Left ventricle myocardium inferior (tissue), 1 donor: ENCODE results near the gene SLC41A3. TPM values are rescaled to one million over a fixed set of nuclear protein-coding genes. Genes with fewer than 3 reads are reported as not detected.
A peak's percentile ranks its signal among the peaks of the same experiment; 100 is the strongest.

Source experiments
- DNase-seq: peaks from one replicate; pipeline ENCODE4 v3.0.0-alpha.2; 2020
- H3K27ac ChIP-seq: fragments of 200-600 bp; replicated peaks from 2 replicates; pipeline ENCODE4 v1.8.0; 2021
- H3K27me3 ChIP-seq: fragments of 200-600 bp; 2 replicates; pipeline ENCODE4 v1.8.0; 2021; ENCODE audit warnings: low read depth
- H3K36me3 ChIP-seq: fragments of 200-600 bp; 2 replicates; pipeline ENCODE4 v1.8.0; 2021
- H3K4me1 ChIP-seq: fragments of 200-600 bp; 2 replicates; pipeline ENCODE4 v1.8.0; 2021
- H3K4me3 ChIP-seq: fragments of 200-600 bp; 2 replicates; pipeline ENCODE4 v1.8.0; 2021; ENCODE audit warnings: mild to moderate bottlenecking, moderate library complexity
- H3K9me3 ChIP-seq: fragments of 200-600 bp; replicated peaks from 2 replicates; pipeline ENCODE4 v1.8.0; 2021
- CTCF ChIP-seq: fragments of 200-600 bp; IDR thresholded peaks from 2 replicates; pipeline ENCODE4 v1.8.0; 2021; ENCODE audit warnings: antibody characterized with exemption, mild to moderate bottlenecking, borderline replicate concordance
- intact Hi-C: fragments of 100-400 bp; cut with micrococcal nuclease; formaldehyde crosslinking; loops from one replicate; pipeline ENCODE4 v1.11.0; 2022
- total RNA-seq: library from RNA; stranded (reverse); fragmentation: NEBNext Ultra II Directional; extraction: Animal tissue kit (Norgen Biotek cat#: 25700); gene quantifications from one replicate; pipeline ENCODE4 v1.2.1, GENCODE V29; 2021
- donor health status: DM: no; HTN: yes; CAD: no; lungs with severe emphysema.

Gene SLC41A3
- total RNA-seq, 1 donor from 2014 or later: 30.2 TPM

GRCh38 chr3:125961289-125961589 lies 122.7 kb downstream of the SLC41A3 start:
- TF ChIP-seq CTCF: no peak
- H3K27me3 ChIP-seq: peaks cover 86% of the 10 kb centered on the region
- no peak overlapping the region for H3K27ac ChIP-seq
- H3K4me3 ChIP-seq: no peak overlapping the region
- H3K4me1 ChIP-seq: no peaks in the 10 kb centered on the region
- intact Hi-C loops: no loop called here
- H3K9me3 ChIP-seq: no peaks in the 10 kb centered on the region
- no peak for DNase-seq
- H3K36me3 ChIP-seq: no peaks in the 10 kb centered on the region

DNA sequence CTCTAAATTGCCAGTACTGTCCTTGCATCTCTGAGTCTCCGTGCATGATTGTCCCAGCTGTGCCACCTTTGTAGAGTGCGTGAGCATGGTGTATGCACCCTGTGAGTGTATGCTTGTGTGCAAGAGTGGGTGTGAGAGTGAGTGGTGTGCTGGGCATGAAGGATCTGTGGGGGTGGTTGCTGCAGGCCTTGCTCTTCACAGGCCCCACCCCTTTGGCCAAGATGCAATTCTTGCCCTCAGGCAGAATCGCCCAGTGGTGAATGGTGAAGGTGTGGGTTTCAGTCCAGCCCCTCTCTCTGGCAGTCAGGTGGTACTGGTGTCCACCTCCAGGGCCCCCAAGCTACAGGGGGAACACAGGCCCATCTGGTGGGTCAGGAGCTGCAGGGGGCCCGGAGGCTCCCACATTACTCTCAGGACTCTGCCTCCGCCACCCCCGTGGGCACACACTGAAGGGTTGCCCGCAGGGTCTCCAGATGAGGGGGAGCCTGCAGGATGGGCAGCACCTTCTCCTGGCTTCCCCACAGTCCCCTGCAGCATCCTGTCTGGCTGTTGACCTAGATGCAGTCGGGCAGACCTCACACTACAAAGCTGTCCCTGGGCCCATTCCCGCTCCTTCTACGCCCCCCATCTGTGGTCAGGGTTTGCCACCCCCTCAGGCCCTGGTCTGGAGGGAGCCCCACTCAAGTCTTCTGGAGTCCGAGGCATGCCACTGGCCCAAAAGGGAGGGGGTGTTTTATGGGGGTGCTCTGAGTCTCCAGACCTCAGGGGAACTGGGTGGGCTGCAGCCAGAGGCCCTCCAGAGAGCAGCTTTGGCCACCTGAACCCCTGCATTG lies 123.3 kb downstream of the SLC41A3 start:
- DNase-seq: no peak
- no peaks in the 10 kb centered on the region for H3K36me3 ChIP-seq
- H3K27me3 ChIP-seq: peaks cover 88% of the 10 kb centered on the region
- no peaks in the 10 kb centered on the region for H3K9me3 ChIP-seq
- intact Hi-C loops: no loop called here
- H3K4me3 ChIP-seq: no peak overlapping the region
- H3K27ac ChIP-seq: no peak overlapping the region
- TF ChIP-seq CTCF: no peak
- no peaks in the 10 kb centered on the region for H3K4me1 ChIP-seq

GRCh38 chr3:125960066-125960424 lies 123.9 kb downstream of the SLC41A3 start:
- peaks cover 93% of the 10 kb centered on the region for H3K27me3 ChIP-seq
- intact Hi-C loops: no loop called here
- H3K9me3 ChIP-seq: no peaks in the 10 kb centered on the region
- no peak overlapping the region for H3K4me3 ChIP-seq
- H3K27ac ChIP-seq: no peak overlapping the region
- no peak for DNase-seq
- no peaks in the 10 kb centered on the region for H3K4me1 ChIP-seq
- no peaks in the 10 kb centered on the region for H3K36me3 ChIP-seq
- no peak for TF ChIP-seq CTCF

GRCh38 chr3:125959317-125960065 lies 124.4 kb downstream of the SLC41A3 start:
- TF ChIP-seq CTCF: no peak
- intact Hi-C loops: no loop called here
- no peaks in the 10 kb centered on the region for H3K36me3 ChIP-seq
- no peak overlapping the region for H3K4me3 ChIP-seq
- no peak for DNase-seq
- peaks cover 90% of the 10 kb centered on the region for H3K27me3 ChIP-seq
- no peaks in the 10 kb centered on the region for H3K4me1 ChIP-seq
- H3K9me3 ChIP-seq: no peaks in the 10 kb centered on the region
- H3K27ac ChIP-seq: no peak overlapping the region

GRCh38 chr3:125958511-125959316 lies 125.2 kb downstream of the SLC41A3 start:
- no peak for TF ChIP-seq CTCF
- DNase-seq: no peak
- H3K9me3 ChIP-seq: no peaks in the 10 kb centered on the region
- H3K27ac ChIP-seq: peak overlapping the region; percentile 52
- H3K27me3 ChIP-seq: peaks cover 83% of the 10 kb centered on the region
- H3K4me1 ChIP-seq: no peaks in the 10 kb centered on the region
- no peaks in the 10 kb centered on the region for H3K36me3 ChIP-seq
- intact Hi-C loops: no loop called here
- peak overlapping the region; percentile 61 for H3K4me3 ChIP-seq
